GM18870 (cell line): ENCODE measurements around the gene TTC16.
"Not testable (repeated sequence)": the region's sequence is repeated elsewhere in the genome, so short reads cannot be mapped to it uniquely, and the experiment has no call there.

Experiments used
- ATAC-seq: cut with Tn5 transposase; IDR thresholded peaks from one replicate; pipeline ENCODE4 v1.9.1; 2021; ENCODE audit warnings: moderate library complexity; ENCODE audit not compliant: unreplicated experiment

The TTC16 gene

GRCh38 chr9:127780126-127780885 lies 64.4 kb downstream of the TTC16 start:
- ATAC-seq: no peak

GRCh38 chr9:127780909-127781308 lies 65.0 kb downstream of the TTC16 start:
- not testable (repeated sequence) for ATAC-seq
